Heart left ventricle (tissue), 16 donors: ENCODE results near the gene AQP3. TPM values are rescaled to one million over a fixed set of nuclear protein-coding genes. Genes with fewer than 3 reads are reported as not detected.
A peak's percentile ranks its signal among the peaks of the same experiment; 100 is the strongest.
"Not testable (repeated sequence)": the region's sequence is repeated elsewhere in the genome, so short reads cannot be mapped to it uniquely, and the experiment has no call there.

Source experiments
- ATAC-seq, 4 donors: fragments of 200-7000 bp; cut with Tn5 transposase; one replicate each; pipeline ENCODE4 v1.9.1; 2020 to 2022; ENCODE audit warnings: moderate library complexity in 4 of 4, mild to moderate bottlenecking in 3 of 4, moderate number of reproducible peaks in 1 of 4
- DNase-seq, 5 donors: peaks; one replicate each; pipeline ENCODE4 v3.0.0-alpha.2; 2020
- H3K27ac ChIP-seq, 12 donors: fragments of 200-600 bp; sonication (generic) in 4 of 12; one replicate each; pipeline versions ENCODE4 v1.5.0 to v1.8.0; 2016 to 2022; ENCODE audit warnings: mild to moderate bottlenecking in 2 of 12
- H3K27me3 ChIP-seq, 9 donors: fragments of 200-600 bp; sonication (generic) in 2 of 9; one replicate each; pipeline versions ENCODE4 v1.5.1 to v1.8.0; 2016 to 2022; ENCODE audit warnings: mild to moderate bottlenecking in 3 of 9
- H3K36me3 ChIP-seq, 9 donors: fragments of 200-600 bp; sonication (generic) in 2 of 9; one replicate each; pipeline versions ENCODE4 v1.5.0 to v1.8.0; 2018 to 2022; ENCODE audit warnings: mild to moderate bottlenecking in 2 of 9
- H3K4me1 ChIP-seq, 12 donors: fragments of 200-600 bp; sonication (generic) in 4 of 12; one replicate each; pipeline versions ENCODE4 v1.5.0 to v1.8.0; 2016 to 2022; ENCODE audit warnings: mild to moderate bottlenecking in 3 of 12
- H3K4me3 ChIP-seq, 12 donors: fragments of 200-600 bp; sonication (generic) in 4 of 12; one replicate each; pipeline versions ENCODE4 v1.5.0 to v1.8.0; 2017 to 2022; ENCODE audit warnings: mild to moderate bottlenecking in 9 of 12, moderate library complexity in 4 of 12
- H3K9me3 ChIP-seq, 12 donors: fragments of 200-600 bp; sonication (generic) in 4 of 12; one replicate each; pipeline versions ENCODE4 v1.5.0 to v1.8.0; 2016 to 2022; ENCODE audit warnings: mild to moderate bottlenecking in 1 of 12
- CTCF ChIP-seq, 12 donors: fragments of 200-600 bp; sonication (generic) in 4 of 12; IDR thresholded peaks; one replicate each; pipeline versions ENCODE4 v1.5.0 to v1.8.0; 2018 to 2022; ENCODE audit warnings: antibody characterized with exemption in 12 of 12, mild to moderate bottlenecking in 5 of 12
- POLR2A ChIP-seq, 2 donors: fragments of 450-650 bp; IDR thresholded peaks; one replicate each; pipeline ENCODE4 v1.6.1; 2017; ENCODE audit warnings: antibody characterized with exemption in 2 of 2, mild to moderate bottlenecking in 2 of 2, moderate library complexity in 2 of 2
- WGBS, 4 donors: extraction: QIAGEN DNeasy Blood & Tissue Kit in 2 of 4; methylation state at CpG; one replicate each; pipeline versions ENCODE4 v1.1.5 to v1.1.7; 2013 to 2018; 5-methylcytosine and 5-hydroxymethylcytosine counted together
- intact Hi-C, 10 donors: fragments of 100-400 bp; cut with DNase I; formaldehyde crosslinking; loops; one replicate each; pipeline versions ENCODE4 v1.11.1 to v1.14.2; 2022
- polyA plus RNA-seq, 2 donors: library from polyadenylated mRNA; stranded (reverse); fragments of 200-250 nt; gene quantifications; one replicate each; pipeline ENCODE4 v1.2.3, GENCODE V29; 2013
- total RNA-seq, 9 donors: library from RNA; depleted of rRNA in 2 of 9; stranded (reverse); fragments of >200 nt in 2 of 9; fragmentation: NEBNext Ultra II Directional in 3 of 9; extraction: Animal tissue kit (Norgen Biotek cat#: 25700) in 3 of 9; gene quantifications; one replicate each; pipeline versions ENCODE4 v1.1.0 to v1.2.4, GENCODE V29; 2016 to 2023
- donor health status: ischemic (EF 13 %, LVEDD 7.1; RV severe dilation, severe dysfunction).
- donor health status: healthy with polysubstance abuse.
- donor health status: DM: no; HTN: yes; CAD: no.
- donor health status: DM: no; HTN: no; CAD: no.
- donor health status: ischemic (EF 25% LVEDD 6.9; RV normal size, moderate dysfunction).
- donor health status: ischemic (EF 25% LVEDD 5.7; RV mildly dilated, moderate dysfunction).
- donor health status: healthy.
- donor health status: DM: yes; HTN: yes; CAD: no.
- donor health status: ischemic (EF 35%, LVEDD 5.7; RV mildly dilated, moderate dysfunction).
- donor health status: nonischemic (EF 11% LVEDD 7.7; RV severe dilation, severe dysfunction).
- donor health status: DM: yes; HTN: yes; CAD: no.
- donor health status: PGD.
- donor health status: ischemic (EF 29% LVEDD 5.4; RV normal size, mild dysfunction).
- donor health status: nonischemic (EF 23%, LVEDD 6.1; RV moderate dilation, normal function).

AQP3 gene
- total and polyA plus RNA-seq, 11 donors: 6.0 to 116 (median 13.3) TPM

GRCh38 chr9:33429256-33429985 lies 18.0 kb downstream of the AQP3 start:
- 81 to 92% (median 85%) methylated on average over 3 of the region's 3 CpGs for WGBS, 4 donors
- DNase-seq (no peak), ATAC-seq (no peak)

GRCh38 chr9:33426843-33427293 lies 20.5 kb downstream of the AQP3 start:
- peaks cover 0 to 11% (median 0%) of the 10 kb centered on the region in 12 donors for H3K4me1 ChIP-seq
- 81 to 89% (median 86%) methylated on average over 7 of the region's 7 CpGs for WGBS, 4 donors

More at GRCh38 chr9:33429256-33429985, 18.0 kb downstream of the AQP3 start:
- no peaks in the 10 kb centered on the region for H3K9me3 ChIP-seq
- H3K4me1 ChIP-seq: peaks cover 0 to 12% (median 0%) of the 10 kb centered on the region in 12 donors
- H3K27ac ChIP-seq: no peak overlapping the region
- H3K27me3 ChIP-seq: no peaks in the 10 kb centered on the region
- no peak for TF ChIP-seq POLR2A (IDR thresholded peaks at IDR 0.05)
- no peak for TF ChIP-seq CTCF (IDR thresholded peaks at IDR 0.05)
- no peak overlapping the region for H3K4me3 ChIP-seq
- intact Hi-C loops: no loop called here
- H3K36me3 ChIP-seq: no peaks in the 10 kb centered on the region

GRCh38 chr9:33425128-33425533 lies 22.3 kb downstream of the AQP3 start:
- intact Hi-C loops: no loop called here
- Histone ChIP-seq H3K27ac (no peak overlapping the region), H3K9me3 (no peaks in the 10 kb centered on the region), H3K36me3 (no peaks in the 10 kb centered on the region), H3K4me3 (no peak overlapping the region), H3K4me1 (no peaks in the 10 kb centered on the region), H3K27me3 (no peaks in the 10 kb centered on the region)
- 78 to 95% (median 85%) methylated on average over 4 of the region's 4 CpGs for WGBS, 4 donors
- no peak for DNase-seq
- TF ChIP-seq POLR2A (IDR thresholded peaks at IDR 0.05) (no peak), CTCF (IDR thresholded peaks at IDR 0.05) (no peak)
- no peak for ATAC-seq

More at GRCh38 chr9:33426843-33427293, 20.5 kb downstream of the AQP3 start:
- no peaks in the 10 kb centered on the region for H3K9me3 ChIP-seq
- H3K4me3 ChIP-seq: no peak overlapping the region
- no peaks in the 10 kb centered on the region for H3K36me3 ChIP-seq
- DNase-seq: no peak
- no peak overlapping the region for H3K27ac ChIP-seq
- no peaks in the 10 kb centered on the region for H3K27me3 ChIP-seq
- no peak for TF ChIP-seq POLR2A (IDR thresholded peaks at IDR 0.05)
- no peak for TF ChIP-seq CTCF (IDR thresholded peaks at IDR 0.05)
- ATAC-seq: peak in 1 of 4 donors; percentile 18
- intact Hi-C loops: no loop called here

GRCh38 chr9:33424492-33424891 lies 22.9 kb downstream of the AQP3 start:
- H3K36me3 ChIP-seq, ATAC-seq, H3K4me1 ChIP-seq, H3K4me3 ChIP-seq, H3K27me3 ChIP-seq, DNase-seq, H3K9me3 ChIP-seq, H3K27ac ChIP-seq, intact Hi-C loops: not testable (repeated sequence)
- WGBS, 4 donors: 95 to 97% (median 96%) methylated on average over 6 of the region's 6 CpGs

GRCh38 chr9:33424043-33424442 lies 23.4 kb downstream of the AQP3 start:
- WGBS, 4 donors: 78 to 96% (median 84%) methylated on average over 3 to 7 of the region's 7 CpGs
- H3K4me1 ChIP-seq, ATAC-seq, intact Hi-C loops, DNase-seq, H3K4me3 ChIP-seq, H3K36me3 ChIP-seq, H3K27ac ChIP-seq, H3K27me3 ChIP-seq, H3K9me3 ChIP-seq: not testable (repeated sequence)
